Neural progenitor cell (in vitro differentiated cells): ENCODE measurements around the gene E2F6. TPM values are rescaled to one million over a fixed set of nuclear protein-coding genes. Genes with fewer than 3 reads are reported as not detected.

ENCODE experiments used
- DNase-seq: peaks from one replicate; pipeline ENCODE4 v3.0.0-alpha.2; 2016; ENCODE audit warnings: low spot score
- H2AFZ ChIP-seq: fragments of 200-600 bp; sonication (generic); replicated peaks from 2 replicates; pipeline ENCODE4 v1.6.1; 2016; ENCODE audit warnings: antibody characterized with exemption
- H3F3A ChIP-seq: fragments of 200-600 bp; sonication (generic); 2 replicates; pipeline ENCODE4 v1.6.1; 2016; ENCODE audit warnings: antibody characterized with exemption, low read depth
- H3K27ac ChIP-seq: fragments of 200-600 bp; sonication (generic); 2 replicates; pipeline ENCODE4 v1.5.1; 2016; ENCODE audit warnings: mild to moderate bottlenecking
- H3K27me3 ChIP-seq: fragments of 200-600 bp; sonication (generic); 2 replicates; pipeline ENCODE4 v1.6.1; 2016; ENCODE audit warnings: mild to moderate bottlenecking, moderate library complexity
- H3K36me3 ChIP-seq: fragments of 200-600 bp; sonication (generic); 2 replicates; pipeline ENCODE4 v1.5.1; 2016
- H3K4me1 ChIP-seq: fragments of 200-600 bp; sonication (generic); 2 replicates; pipeline ENCODE4 v1.6.1; 2016; ENCODE audit warnings: mixed run types
- H3K4me2 ChIP-seq: fragments of 200-600 bp; sonication (generic); 2 replicates; pipeline ENCODE4 v1.6.1; 2016
- H3K4me3 ChIP-seq: fragments of 200-600 bp; sonication (generic); 2 replicates; pipeline ENCODE4 v1.5.1; 2016
- H3K79me2 ChIP-seq: fragments of 200-600 bp; sonication (generic); 2 replicates; pipeline ENCODE4 v1.6.1; 2016; ENCODE audit warnings: low read depth
- H3K9ac ChIP-seq: fragments of 200-600 bp; sonication (generic); 2 replicates; pipeline ENCODE4 v1.6.1; 2016
- H3K9me3 ChIP-seq: fragments of 200-600 bp; sonication (generic); 2 replicates; pipeline ENCODE4 v1.5.1; 2016; ENCODE audit warnings: low read depth
- H4K20me1 ChIP-seq: fragments of 200-600 bp; sonication (generic); 2 replicates; pipeline ENCODE4 v1.6.1; 2016; ENCODE audit warnings: low read depth
- H3K27ac Mint-ChIP-seq: 3 replicates; pipeline ENCODE4 v1.8.0; 2021; ENCODE audit warnings: mixed read lengths
- H3K27me3 Mint-ChIP-seq: 2 replicates; pipeline ENCODE4 v1.8.0; 2022; ENCODE audit warnings: low read depth, mild to moderate bottlenecking, inconsistent platforms, moderate library complexity, mixed read lengths; ENCODE audit not compliant: insufficient read depth
- H3K36me3 Mint-ChIP-seq: 3 replicates; pipeline ENCODE4 v1.8.0; 2021; ENCODE audit warnings: mixed read lengths
- H3K4me1 Mint-ChIP-seq: 3 replicates; pipeline ENCODE4 v1.8.0; 2021; ENCODE audit warnings: mixed read lengths
- H3K4me3 Mint-ChIP-seq: 3 replicates; pipeline ENCODE4 v1.8.0; 2021; ENCODE audit warnings: mild to moderate bottlenecking, moderate library complexity, mixed read lengths
- H3K9me3 Mint-ChIP-seq: 3 replicates; pipeline ENCODE4 v1.8.0; 2020; ENCODE audit warnings: mixed read lengths
- CTCF ChIP-seq: fragments of 200-600 bp; sonication (generic); IDR thresholded peaks from 2 replicates; pipeline ENCODE4 v1.5.1; 2017; ENCODE audit warnings: antibody characterized with exemption, mild to moderate bottlenecking
- EZH2 ChIP-seq: fragments of 200-600 bp; sonication (generic); IDR thresholded peaks from 2 replicates; pipeline ENCODE4 v1.6.1; 2017; ENCODE audit warnings: antibody characterized with exemption, mild to moderate bottlenecking, moderate library complexity
- EZH2phosphoT487 ChIP-seq: fragments of 200-600 bp; sonication (generic); IDR thresholded peaks from 2 replicates; pipeline ENCODE4 v1.6.1; 2017; ENCODE audit warnings: antibody characterized with exemption
- total RNA-seq: library from RNA; depleted of rRNA; stranded (reverse); fragments of >200 nt; gene quantifications from 2 replicates; pipeline ENCODE4 v1.2.3, GENCODE V29; 2015; ENCODE audit warnings: low replicate concordance

The E2F6 gene
- total RNA-seq, 1 donor from 2014 or later, result 36.3 TPM

DNA sequence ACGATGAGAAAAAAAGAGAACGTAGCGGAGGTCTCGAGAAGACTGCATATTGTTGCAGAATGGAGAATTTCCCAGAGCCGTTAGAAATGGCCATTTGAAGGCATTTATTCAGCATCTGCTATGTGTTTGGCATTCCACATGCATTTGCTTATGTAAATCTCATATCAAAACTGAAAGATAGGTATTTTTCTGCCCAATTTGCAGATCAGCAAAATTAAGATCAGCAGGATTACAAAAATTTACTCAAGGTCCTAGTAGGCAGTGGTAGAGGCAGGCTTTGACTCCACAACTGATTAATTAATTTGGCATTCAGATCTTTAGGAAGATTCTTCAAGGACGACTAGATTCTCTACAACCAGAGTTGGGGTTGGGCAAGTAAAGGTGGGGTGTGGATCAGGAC, 1.8 kb upstream of the E2F6 start:
- Mint-ChIP-seq H3K4me1 (peaks cover 27% of the 10 kb centered on the region), H3K27ac (peak overlapping the region; percentile 9), H3K4me3 (no peak overlapping the region), H3K36me3 (peaks cover 25% of the 10 kb centered on the region), H3K9me3 (peaks cover 30% of the 10 kb centered on the region), H3K27me3 (peaks cover 13% of the 10 kb centered on the region)
- DNase-seq, result no peak
- no peak overlapping the region for H2AFZ ChIP-seq
- H3K4me3 ChIP-seq, result no peak overlapping the region
- H3K4me2 ChIP-seq, result no peak overlapping the region
- H3K4me1 ChIP-seq, result no peaks in the 10 kb centered on the region
- TF ChIP-seq EZH2 (no peak), EZH2phosphoT487 (no peak), CTCF (no peak)
- no peaks in the 10 kb centered on the region for H3K9me3 ChIP-seq
- no peak overlapping the region for H3K9ac ChIP-seq
- no peaks in the 10 kb centered on the region for H3K36me3 ChIP-seq
- H3F3A ChIP-seq, result no peaks in the 10 kb centered on the region
- no peak overlapping the region for H3K27ac ChIP-seq
- H3K79me2 ChIP-seq, result peaks cover 29% of the 10 kb centered on the region
- H3K27me3 ChIP-seq, result no peaks in the 10 kb centered on the region
- H4K20me1 ChIP-seq, result peaks cover 2% of the 10 kb centered on the region

GRCh38 chr2:11467129-11467649, 1.2 kb upstream of the E2F6 start:
- no peaks in the 10 kb centered on the region for H3K9me3 ChIP-seq
- H3K9ac ChIP-seq, result no peak overlapping the region
- H3K36me3 ChIP-seq, result no peaks in the 10 kb centered on the region
- H3K9me3 Mint-ChIP-seq, result peaks cover 35% of the 10 kb centered on the region
- H3K27ac ChIP-seq, result no peak overlapping the region
- H3K4me2 ChIP-seq, result no peak overlapping the region
- H3F3A ChIP-seq, result no peaks in the 10 kb centered on the region
- no peaks in the 10 kb centered on the region for H3K27me3 ChIP-seq
- no peak for TF ChIP-seq EZH2phosphoT487
- TF ChIP-seq EZH2, result no peak
- TF ChIP-seq CTCF, result no peak
- peaks cover 28% of the 10 kb centered on the region for H3K4me1 Mint-ChIP-seq
- H3K4me3 ChIP-seq, result no peak overlapping the region
- no peak overlapping the region for H3K4me3 Mint-ChIP-seq
- no peak overlapping the region for H3K27ac Mint-ChIP-seq
- H3K27me3 Mint-ChIP-seq, result peaks cover 12% of the 10 kb centered on the region
- H3K4me1 ChIP-seq, result no peaks in the 10 kb centered on the region
- H2AFZ ChIP-seq, result no peak overlapping the region
- no peak for DNase-seq
- peaks cover 31% of the 10 kb centered on the region for H3K36me3 Mint-ChIP-seq
- peaks cover 8% of the 10 kb centered on the region for H4K20me1 ChIP-seq
- H3K79me2 ChIP-seq, result peaks cover 34% of the 10 kb centered on the region

DNA sequence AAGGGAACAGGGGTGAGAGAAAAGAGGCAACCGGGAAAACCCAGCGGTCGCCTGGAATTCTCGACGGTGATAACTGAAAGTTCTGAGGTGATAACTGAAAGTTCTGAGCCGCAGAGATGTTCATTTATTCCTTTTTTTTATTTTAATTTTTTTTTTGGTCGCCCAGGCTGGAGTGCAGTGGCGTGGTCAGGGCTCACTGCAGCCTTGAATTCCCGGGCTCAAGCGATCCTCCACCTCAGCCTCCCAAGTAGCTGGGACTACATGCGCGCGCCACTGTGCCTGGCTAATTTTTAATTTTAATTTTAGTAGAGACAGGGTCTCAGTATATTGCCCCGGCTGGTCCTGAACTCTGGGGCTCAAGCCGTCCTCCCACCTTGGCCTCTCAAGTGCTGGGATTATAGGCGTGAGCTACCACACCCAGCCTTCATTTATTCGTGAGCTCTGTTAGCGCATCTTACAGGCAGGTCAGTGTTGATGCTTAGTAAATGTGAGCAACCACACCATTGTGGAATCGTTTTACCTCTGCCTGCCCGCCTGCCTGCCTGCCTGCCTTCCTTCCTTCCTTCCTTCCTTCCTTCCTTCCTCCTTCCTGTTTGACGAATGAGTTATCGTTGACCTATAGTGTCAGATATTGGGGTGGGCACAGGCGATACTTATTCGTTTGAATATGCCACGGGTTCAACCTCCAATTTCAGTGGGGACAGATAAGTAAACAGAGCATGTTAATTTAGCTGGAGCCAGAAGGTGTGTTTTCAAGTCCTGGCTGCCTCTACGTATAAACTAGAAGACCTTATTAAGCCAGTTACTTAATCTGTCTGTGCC, 557 bp upstream of the E2F6 start:
- Histone ChIP-seq H3K4me1 (no peaks in the 10 kb centered on the region), H3K27me3 (no peaks in the 10 kb centered on the region), H3K4me3 (peak overlapping the region; percentile 41), H3K36me3 (no peaks in the 10 kb centered on the region), H3K4me2 (peak overlapping the region; percentile 66), H3K27ac (no peak overlapping the region), H3K79me2 (peaks cover 41% of the 10 kb centered on the region), H2AFZ (peak overlapping the region; percentile 27), H3F3A (no peaks in the 10 kb centered on the region), H3K9ac (no peak overlapping the region), H3K9me3 (no peaks in the 10 kb centered on the region), H4K20me1 (peaks cover 14% of the 10 kb centered on the region)
- Mint-ChIP-seq H3K4me1 (peaks cover 28% of the 10 kb centered on the region), H3K27ac (no peak overlapping the region), H3K9me3 (peaks cover 31% of the 10 kb centered on the region), H3K36me3 (peaks cover 36% of the 10 kb centered on the region), H3K27me3 (peaks cover 8% of the 10 kb centered on the region), H3K4me3 (peak overlapping the region; percentile 88)
- DNase-seq, result no peak
- TF ChIP-seq EZH2phosphoT487, result no peak
- no peak for TF ChIP-seq CTCF
- no peak for TF ChIP-seq EZH2
